NOMO-1 treated with DMSO at 0.1 percent for 48 hours (cell line): ENCODE data around the gene GSG1L.
"Not testable (repeated sequence)": the region's sequence is repeated elsewhere in the genome, so short reads cannot be mapped to it uniquely, and the experiment has no call there.

Source experiments
- DNase-seq: peaks from one replicate; lab custom pipeline; 2025; ENCODE audit not compliant: unreplicated experiment; lab: John Stamatoyannopoulos, UW

The GSG1L gene

DNA sequence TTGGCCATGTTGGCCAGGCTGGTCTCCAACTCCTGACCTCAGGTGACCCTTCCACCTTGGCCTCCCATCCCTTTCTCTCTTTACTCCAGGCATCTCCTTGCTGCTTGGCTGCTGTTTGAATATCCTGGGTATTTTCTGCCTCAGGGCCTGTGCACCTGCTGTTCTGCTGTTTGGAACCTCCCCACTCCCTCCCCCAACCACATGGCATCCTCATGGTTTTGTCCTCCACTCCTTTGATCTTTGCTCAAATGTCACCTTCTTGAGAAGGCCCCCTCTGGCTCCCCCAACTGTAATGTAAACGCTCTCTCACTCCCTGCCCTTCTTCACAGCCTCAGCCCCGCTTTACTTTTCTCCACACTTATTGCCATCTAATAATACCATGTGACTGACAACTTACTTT is 152.0 kb downstream of the GSG1L start:
- no peak for DNase-seq

DNA sequence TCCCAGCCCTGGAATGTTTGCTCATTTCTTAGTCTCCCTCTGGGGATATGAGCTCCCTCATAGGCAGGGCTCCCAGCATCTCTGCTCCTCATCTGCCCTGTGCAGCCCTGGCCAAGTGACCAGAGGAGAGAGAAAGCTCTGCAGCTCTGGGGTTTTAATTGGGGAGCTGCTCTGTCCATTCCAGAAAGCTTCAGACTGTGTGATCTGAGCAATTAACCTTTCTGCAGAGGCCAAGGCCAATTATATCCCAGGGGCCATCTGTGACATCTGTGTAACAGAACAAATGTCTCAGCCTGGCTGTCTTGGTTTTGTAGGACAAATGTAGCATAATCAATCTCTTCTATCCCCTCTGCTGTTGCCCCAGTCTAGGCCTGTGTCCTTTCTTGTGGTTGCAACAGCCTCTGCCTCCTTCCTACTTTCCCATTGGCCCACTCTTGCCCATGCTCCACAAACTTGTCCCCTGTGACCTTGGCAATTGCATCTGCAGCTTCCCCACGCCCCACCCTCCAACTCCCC is 156.0 kb downstream of the GSG1L start:
- DNase-seq = no peak

DNA sequence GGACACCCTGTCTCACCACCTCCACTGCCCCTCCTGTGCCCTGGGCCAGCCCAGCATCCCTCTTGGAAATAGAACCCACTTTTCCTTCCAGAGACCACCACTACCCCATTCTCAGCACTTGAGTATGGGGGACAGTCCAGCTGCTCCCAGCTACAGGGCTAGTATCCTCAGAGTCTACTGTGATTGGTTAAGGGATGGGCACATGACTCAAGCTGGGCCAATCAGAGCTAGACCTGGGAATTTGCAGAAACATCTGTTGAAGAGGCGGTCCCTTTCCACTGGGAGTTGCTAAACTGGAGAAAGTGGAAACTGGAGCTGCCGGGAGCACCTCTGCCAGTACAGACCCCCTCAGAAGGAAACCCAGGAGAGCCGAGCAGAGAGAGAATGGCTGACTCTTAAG is 156.6 kb downstream of the GSG1L start:
- DNase-seq = no peak

- no peak for DNase-seq
Measured at GRCh38 chr16:27903046-27903655, 160.4 kb downstream of the GSG1L start.

- DNase-seq = no peak
Measured at GRCh38 chr16:27902551-27902950, 161.0 kb downstream of the GSG1L start.

DNA sequence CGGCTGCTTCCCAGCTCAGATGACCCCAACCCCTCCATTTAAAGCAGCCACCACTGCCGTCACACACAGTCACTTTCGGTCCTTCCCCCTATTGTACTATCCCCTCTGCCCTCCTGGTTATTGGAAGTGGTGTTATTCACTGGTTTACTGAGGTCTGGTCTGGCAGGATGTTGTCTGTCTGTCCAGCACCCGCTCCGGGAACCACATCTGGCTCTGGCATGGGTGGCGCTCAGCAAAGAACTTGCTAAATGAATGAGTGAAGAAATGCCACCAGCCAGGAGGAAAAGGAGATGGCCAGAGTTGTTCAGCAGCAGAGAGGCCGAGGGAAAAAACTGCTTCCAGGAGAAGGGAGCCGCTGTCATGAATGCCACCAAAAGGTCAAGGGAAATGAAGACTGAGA is 161.6 kb downstream of the GSG1L start:
- no peak for DNase-seq

GRCh38 chr16:27899736-27900135 is 163.8 kb downstream of the GSG1L start:
- DNase-seq = no peak

GRCh38 chr16:27894386-27894785 is 169.1 kb downstream of the GSG1L start:
- DNase-seq = no peak

GRCh38 chr16:27892879-27893278 is 170.6 kb downstream of the GSG1L start:
- no peak for DNase-seq

GRCh38 chr16:27890866-27891265 is 172.6 kb downstream of the GSG1L start:
- no peak for DNase-seq

GRCh38 chr16:27890006-27890405 is 173.5 kb downstream of the GSG1L start:
- DNase-seq = no peak

- DNase-seq = no peak
Measured at GRCh38 chr16:27883576-27883975, 179.9 kb downstream of the GSG1L start.

DNA sequence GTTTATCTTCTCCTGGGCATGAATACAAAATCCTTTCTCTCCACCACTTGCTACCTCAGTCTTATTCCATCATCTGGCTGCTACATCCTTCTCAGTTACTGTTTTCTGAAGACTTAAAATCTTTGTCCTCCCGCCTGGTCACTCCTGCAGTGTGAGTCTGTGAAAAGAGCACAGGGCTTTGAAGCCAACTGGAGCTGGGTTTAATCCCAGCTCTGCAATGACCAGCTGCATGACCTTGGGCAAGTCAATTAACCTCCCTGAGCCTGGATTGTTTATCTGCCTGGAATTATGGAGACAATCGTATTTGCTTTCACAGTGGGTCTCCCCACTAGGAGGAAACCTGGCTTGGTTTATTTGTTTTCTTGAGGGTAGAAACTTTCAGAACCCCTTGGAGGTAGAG is 183.2 kb downstream of the GSG1L start:
- DNase-seq = no peak

DNA sequence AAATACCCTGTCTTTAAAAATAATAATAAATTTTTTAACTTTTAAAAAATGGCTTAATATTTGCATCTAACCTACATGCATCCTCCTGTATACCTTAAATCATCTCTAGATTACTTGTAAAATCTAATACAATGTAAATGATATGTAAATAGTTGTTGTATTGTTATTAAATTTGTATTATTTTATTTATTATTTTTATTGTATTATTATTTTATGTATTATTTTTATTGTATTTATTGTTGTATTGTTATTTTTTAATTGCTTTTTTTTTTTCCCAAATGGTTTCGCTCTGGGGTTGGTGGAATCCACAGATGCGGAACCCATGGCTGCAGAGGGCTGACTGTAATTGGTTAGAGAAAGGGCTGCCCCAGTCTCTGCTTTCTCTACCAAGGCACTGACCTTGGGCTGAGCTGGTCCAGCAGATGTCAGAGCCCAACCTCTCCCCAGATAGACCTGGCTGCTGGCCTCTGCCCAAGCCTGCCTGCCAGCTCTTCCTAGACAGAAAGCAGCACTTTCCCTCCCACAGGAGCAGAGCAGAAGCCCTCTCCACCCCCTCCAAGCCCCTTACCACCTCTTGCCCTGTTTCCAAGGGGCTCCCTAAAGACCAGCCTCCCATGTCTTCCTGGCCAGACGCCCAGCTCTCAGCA is 183.8 kb downstream of the GSG1L start:
- no peak for DNase-seq

- DNase-seq = not testable (repeated sequence)
Measured at GRCh38 chr16:27872627-27873026, 190.9 kb downstream of the GSG1L start.

DNA sequence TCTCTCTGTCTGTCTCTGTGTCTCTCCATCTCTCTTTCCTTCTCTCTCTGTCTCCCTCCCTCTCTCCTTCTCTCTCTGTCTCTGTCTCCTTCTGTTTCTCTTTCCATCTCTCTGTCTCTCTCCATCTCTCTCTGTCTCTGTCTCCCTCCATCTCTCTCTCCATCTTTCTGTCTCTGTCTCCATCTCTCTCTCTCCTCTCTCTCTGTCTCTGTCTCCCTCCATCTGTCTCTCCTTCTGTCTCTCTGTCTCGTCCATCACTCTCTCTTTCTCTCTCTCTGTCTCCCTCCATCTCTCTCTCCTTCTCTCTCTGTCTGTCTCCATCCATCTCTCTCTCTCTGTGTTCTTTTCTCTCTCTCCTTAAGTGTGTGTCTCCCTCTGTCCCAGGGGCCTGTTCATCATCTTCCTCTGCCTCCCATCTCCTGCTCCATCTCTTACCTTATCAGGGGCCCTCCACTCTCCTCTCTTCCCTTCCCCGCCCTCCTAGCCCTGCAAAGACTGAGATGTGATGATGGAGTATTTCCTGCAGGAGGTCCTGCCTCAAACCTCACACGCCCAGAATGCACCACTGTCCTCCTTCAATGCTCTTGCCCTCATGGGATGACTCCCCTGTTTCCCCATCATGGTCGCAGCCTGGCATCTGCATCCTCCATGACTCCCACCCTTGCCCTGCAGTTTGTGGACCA is 193.3 kb downstream of the GSG1L start:
- no peak for DNase-seq

DNA sequence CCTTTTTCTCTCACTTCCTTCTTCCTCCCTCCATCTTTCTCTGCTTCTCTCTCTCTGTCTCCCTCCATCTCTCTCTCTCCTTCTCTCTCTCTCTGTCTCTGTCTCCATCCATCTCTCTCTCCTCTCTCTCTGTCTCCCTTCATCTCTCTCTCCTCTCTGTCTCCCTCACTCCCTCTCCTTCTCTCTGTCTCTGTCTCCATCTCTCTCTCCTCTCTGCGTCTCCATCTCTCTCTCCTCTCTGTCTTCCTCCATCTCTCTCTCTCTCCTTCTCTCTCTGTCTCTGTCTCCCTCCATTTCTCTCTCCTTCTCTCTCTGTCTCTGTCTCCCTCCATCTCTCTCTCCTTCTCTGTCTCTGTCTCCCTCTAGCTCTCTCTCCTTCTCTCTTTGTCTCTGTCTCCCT is 194.1 kb downstream of the GSG1L start:
- DNase-seq = peak; percentile 4

DNA sequence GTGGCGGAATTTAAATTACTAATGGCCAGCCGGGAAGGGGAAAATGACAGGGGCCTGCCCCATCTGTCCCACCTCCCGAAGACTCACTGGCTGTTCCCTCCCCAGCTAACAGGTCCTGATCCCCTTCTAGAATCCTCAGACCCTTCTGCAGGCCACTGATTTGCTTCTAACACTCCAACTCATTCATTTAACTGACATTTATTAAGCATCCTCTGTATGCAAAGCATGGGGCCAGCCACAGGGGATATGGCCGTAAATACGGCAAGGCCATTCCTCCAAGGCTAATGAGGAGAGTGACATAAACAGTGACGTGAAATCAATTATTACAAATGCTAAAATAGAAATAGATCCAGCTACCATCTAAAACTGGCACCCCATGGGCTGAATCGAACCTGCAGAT is 195.3 kb downstream of the GSG1L start:
- no peak for DNase-seq

DNA sequence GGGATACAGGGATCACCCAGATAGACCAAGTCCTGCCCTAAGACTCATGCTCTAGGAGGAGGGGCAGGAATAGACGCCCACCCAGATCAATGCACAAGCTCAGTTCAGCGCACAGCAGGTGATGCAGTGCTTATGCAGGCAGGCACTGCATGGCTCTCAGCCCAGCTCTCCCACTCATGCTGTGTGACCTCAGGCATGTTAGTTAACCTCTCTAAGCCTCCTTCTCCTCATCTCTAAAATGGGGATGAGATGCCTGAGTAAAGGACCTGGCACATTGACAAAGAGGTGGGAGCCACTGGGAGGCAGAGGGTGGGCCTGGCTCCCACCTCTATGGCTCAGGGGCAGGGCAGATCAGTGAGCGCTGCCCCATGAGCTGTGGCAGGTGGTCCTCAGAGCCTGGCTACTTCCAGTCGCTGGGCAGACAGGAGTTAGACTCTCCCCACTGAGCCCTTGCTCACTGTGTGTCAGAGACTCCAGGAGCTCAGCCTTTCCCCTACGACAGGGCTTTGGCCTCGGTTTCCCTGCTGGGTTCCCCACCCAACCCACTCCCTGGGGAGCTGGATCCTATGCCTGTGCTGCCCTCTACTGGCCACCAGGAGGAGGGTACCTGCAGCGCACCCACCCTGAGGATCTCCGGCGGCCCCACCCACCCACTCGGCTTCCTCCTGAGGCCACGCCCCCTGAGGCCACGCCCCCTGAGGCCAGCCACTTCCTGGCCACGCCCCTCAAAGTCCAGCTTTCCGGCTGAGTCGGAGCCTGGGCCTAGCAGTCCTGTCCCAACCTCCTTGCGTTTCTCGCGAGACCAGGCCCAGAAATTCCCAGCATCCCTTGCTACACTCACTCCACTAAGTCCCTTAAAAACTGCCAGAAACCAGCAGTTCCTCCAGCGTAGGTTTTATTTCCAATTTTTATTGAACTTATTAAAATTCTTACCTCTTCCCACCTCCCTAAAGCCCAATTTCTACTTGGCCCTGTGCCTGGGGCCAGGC is 196.1 kb downstream of the GSG1L start:
- DNase-seq = peak; percentile 37

DNA sequence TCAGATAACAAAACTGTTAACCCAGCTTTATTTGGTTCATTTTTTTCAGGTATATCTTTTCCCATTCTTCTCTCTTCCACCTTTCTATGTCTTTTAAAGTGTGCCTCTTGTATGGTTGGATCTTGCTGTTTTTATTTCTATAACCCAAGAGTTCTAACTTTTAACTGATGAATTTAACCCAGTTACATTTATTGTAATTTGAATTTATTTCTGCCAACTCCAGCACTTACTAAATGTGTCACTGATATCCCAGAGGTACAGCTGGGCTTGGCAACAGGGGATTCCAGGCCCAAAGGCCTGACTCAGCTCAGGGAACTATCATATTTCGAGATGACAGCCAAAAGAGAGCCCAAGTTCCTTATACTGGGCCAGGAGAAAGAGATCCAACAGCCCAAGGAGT is 200.1 kb downstream of the GSG1L start:
- DNase-seq = no peak

GRCh38 chr16:27862953-27863352 is 200.6 kb downstream of the GSG1L start:
- DNase-seq = no peak
